Jurkat, Clone E6-1 (cell line): ENCODE measurements around the gene EMID1.
A peak's percentile ranks its signal among the peaks of the same experiment; 100 is the strongest.

Experiments
- DNase-seq: peaks from one replicate; pipeline ENCODE4 v3.0.0-alpha.2; 2011; ENCODE audit warnings: low read depth, low spot score
- H3K4me3 ChIP-seq: 2 replicates; pipeline ENCODE4 v1.5.1; 2011; ENCODE audit warnings: mild to moderate bottlenecking, low read length, control low read depth, moderate library complexity

EMID1 gene

GRCh38 chr22:29269230-29269604 lies 63.5 kb downstream of the EMID1 start:
- DNase-seq, result no peak

GRCh38 chr22:29269731-29270474 lies 64.2 kb downstream of the EMID1 start:
- DNase-seq, result no peak
- H3K4me3 ChIP-seq, result peak overlapping the region; percentile 69

More at GRCh38 chr22:29269230-29269604, 63.5 kb downstream of the EMID1 start:
- H3K4me3 ChIP-seq, result peak overlapping the region; percentile 69

GRCh38 chr22:29270475-29271271 lies 65.0 kb downstream of the EMID1 start:
- H3K4me3 ChIP-seq, result peak overlapping the region; percentile 69
- DNase-seq, result no peak

GRCh38 chr22:29272624-29273023 lies 66.9 kb downstream of the EMID1 start:
- DNase-seq, result no peak
- H3K4me3 ChIP-seq, result no peak overlapping the region

GRCh38 chr22:29275167-29275566 lies 69.5 kb downstream of the EMID1 start:
- DNase-seq, result no peak
- H3K4me3 ChIP-seq, result no peak overlapping the region

- no peak overlapping the region for H3K4me3 ChIP-seq
- no peak for DNase-seq
Observed at GRCh38 chr22:29275819-29276565, 70.3 kb downstream of the EMID1 start.

GRCh38 chr22:29277927-29278326 lies 72.2 kb downstream of the EMID1 start:
- DNase-seq, result no peak
- H3K4me3 ChIP-seq, result no peak overlapping the region

GRCh38 chr22:29284196-29284595 lies 78.5 kb downstream of the EMID1 start:
- DNase-seq, result no peak

GRCh38 chr22:29288837-29289236 lies 83.1 kb downstream of the EMID1 start:
- DNase-seq, result no peak
- H3K4me3 ChIP-seq, result no peak overlapping the region

More at GRCh38 chr22:29284196-29284595, 78.5 kb downstream of the EMID1 start:
- H3K4me3 ChIP-seq, result no peak overlapping the region

GRCh38 chr22:29290061-29290460 lies 84.4 kb downstream of the EMID1 start:
- DNase-seq, result no peak

GRCh38 chr22:29291215-29291614 lies 85.5 kb downstream of the EMID1 start:
- no peak for DNase-seq
- H3K4me3 ChIP-seq, result no peak overlapping the region

More at GRCh38 chr22:29290061-29290460, 84.4 kb downstream of the EMID1 start:
- H3K4me3 ChIP-seq, result no peak overlapping the region

- DNase-seq, result no peak
- H3K4me3 ChIP-seq, result no peak overlapping the region
Observed at GRCh38 chr22:29292379-29292778, 86.7 kb downstream of the EMID1 start.

- DNase-seq, result no peak
- H3K4me3 ChIP-seq, result no peak overlapping the region
Observed at GRCh38 chr22:29298641-29299040, 92.9 kb downstream of the EMID1 start.

- DNase-seq, result no peak
- H3K4me3 ChIP-seq, result no peak overlapping the region
Observed at GRCh38 chr22:29299136-29299900, 93.6 kb downstream of the EMID1 start.

GRCh38 chr22:29300467-29300806 lies 94.7 kb downstream of the EMID1 start:
- H3K4me3 ChIP-seq, result no peak overlapping the region
- DNase-seq, result no peak

- no peak overlapping the region for H3K4me3 ChIP-seq
- DNase-seq, result no peak
Observed at GRCh38 chr22:29300807-29301601, 95.3 kb downstream of the EMID1 start.

GRCh38 chr22:29301716-29302401 lies 96.2 kb downstream of the EMID1 start:
- H3K4me3 ChIP-seq, result no peak overlapping the region
- DNase-seq, result no peak

GRCh38 chr22:29302402-29302680 lies 96.6 kb downstream of the EMID1 start:
- DNase-seq, result no peak
- no peak overlapping the region for H3K4me3 ChIP-seq
